Chondrocyte (in vitro differentiated cells): ENCODE measurements around the gene HSPB9. TPM values are rescaled to one million over a fixed set of nuclear protein-coding genes. Genes with fewer than 3 reads are reported as not detected.
"Not testable (repeated sequence)": the region's sequence is repeated elsewhere in the genome, so short reads cannot be mapped to it uniquely, and the experiment has no call there.

Source experiments
- DNase-seq: peaks from one replicate; pipeline ENCODE4 v3.0.0; 2021; ENCODE audit warnings: mixed read lengths, low spot score
- H3K27ac Mint-ChIP-seq: one replicate; pipeline ENCODE4 v1.8.0; 2021; ENCODE audit warnings: mild to moderate bottlenecking, moderate library complexity, mixed read lengths; ENCODE audit not compliant: unreplicated experiment
- H3K27me3 Mint-ChIP-seq: 2 replicates; pipeline ENCODE4 v1.8.0; 2021; ENCODE audit warnings: low read depth, mixed read lengths
- H3K36me3 Mint-ChIP-seq: 2 replicates; pipeline ENCODE4 v1.8.0; 2021; ENCODE audit warnings: low read depth, mixed read lengths
- H3K4me1 Mint-ChIP-seq: 2 replicates; pipeline ENCODE4 v1.8.0; 2021; ENCODE audit warnings: low read depth, mild to moderate bottlenecking, mixed read lengths
- H3K4me3 Mint-ChIP-seq: one replicate; pipeline ENCODE4 v1.8.0; 2021; ENCODE audit warnings: mild to moderate bottlenecking, moderate library complexity, mixed read lengths; ENCODE audit not compliant: unreplicated experiment
- H3K9me3 Mint-ChIP-seq: 2 replicates; pipeline ENCODE4 v1.8.0; 2021; ENCODE audit warnings: low read depth, mixed read lengths
- total RNA-seq: library from RNA; stranded (reverse); gene quantifications from 3 replicates; pipeline ENCODE4 v1.2.1, GENCODE V29; 2021
- TF ChIP-seq, protein P1 (sequence below): fragments of 200-600 bp; sonication (generic); IDR thresholded peaks from 2 replicates; pipeline ENCODE4 v1.5.0; 2021; ENCODE audit warnings: antibody characterized with exemption, mild to moderate bottlenecking, moderate library complexity

The HSPB9 gene
- total RNA-seq, 1 donor from 2014 or later: not detected

DNA sequence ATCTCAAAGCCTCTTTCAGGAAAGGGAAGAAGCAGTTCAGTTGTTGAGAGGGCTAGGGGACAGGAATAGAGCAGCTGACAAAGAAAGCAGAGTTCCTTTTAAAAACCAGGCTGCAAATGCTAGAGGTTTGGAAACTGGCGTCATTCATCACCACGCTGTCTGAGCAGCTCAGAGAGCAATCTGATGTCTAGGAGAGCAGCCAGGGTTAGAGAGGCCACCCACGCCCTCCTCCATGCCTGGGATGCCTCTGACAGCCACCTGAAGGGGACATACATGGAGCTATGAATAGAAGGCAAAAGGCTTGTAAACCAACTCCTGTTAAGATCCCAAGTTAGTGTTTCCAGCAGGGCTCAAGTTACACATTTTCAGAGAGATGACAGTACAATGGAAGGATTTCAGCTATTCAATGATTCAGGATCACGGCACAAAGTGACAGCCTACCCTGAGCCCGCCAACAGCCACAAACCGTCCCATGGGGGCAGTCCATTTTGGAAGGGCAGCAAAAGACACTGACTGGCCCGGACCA is 19.8 kb downstream of the HSPB9 start:
- TF ChIP-seq, protein P1, sequence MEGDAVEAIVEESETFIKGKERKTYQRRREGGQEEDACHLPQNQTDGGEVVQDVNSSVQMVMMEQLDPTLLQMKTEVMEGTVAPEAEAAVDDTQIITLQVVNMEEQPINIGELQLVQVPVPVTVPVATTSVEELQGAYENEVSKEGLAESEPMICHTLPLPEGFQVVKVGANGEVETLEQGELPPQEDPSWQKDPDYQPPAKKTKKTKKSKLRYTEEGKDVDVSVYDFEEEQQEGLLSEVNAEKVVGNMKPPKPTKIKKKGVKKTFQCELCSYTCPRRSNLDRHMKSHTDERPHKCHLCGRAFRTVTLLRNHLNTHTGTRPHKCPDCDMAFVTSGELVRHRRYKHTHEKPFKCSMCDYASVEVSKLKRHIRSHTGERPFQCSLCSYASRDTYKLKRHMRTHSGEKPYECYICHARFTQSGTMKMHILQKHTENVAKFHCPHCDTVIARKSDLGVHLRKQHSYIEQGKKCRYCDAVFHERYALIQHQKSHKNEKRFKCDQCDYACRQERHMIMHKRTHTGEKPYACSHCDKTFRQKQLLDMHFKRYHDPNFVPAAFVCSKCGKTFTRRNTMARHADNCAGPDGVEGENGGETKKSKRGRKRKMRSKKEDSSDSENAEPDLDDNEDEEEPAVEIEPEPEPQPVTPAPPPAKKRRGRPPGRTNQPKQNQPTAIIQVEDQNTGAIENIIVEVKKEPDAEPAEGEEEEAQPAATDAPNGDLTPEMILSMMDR: no peak
- DNase-seq: no peak
- H3K4me3 Mint-ChIP-seq: no peak overlapping the region
- H3K36me3 Mint-ChIP-seq: peaks cover 1% of the 10 kb centered on the region
- H3K27me3 Mint-ChIP-seq: no peaks in the 10 kb centered on the region
- H3K27ac Mint-ChIP-seq: peak overlapping the region; percentile 97
- H3K9me3 Mint-ChIP-seq: no peaks in the 10 kb centered on the region
- peaks cover 38% of the 10 kb centered on the region for H3K4me1 Mint-ChIP-seq

GRCh38 chr17:42143138-42143537 is 20.5 kb downstream of the HSPB9 start:
- peaks cover 35% of the 10 kb centered on the region for H3K4me1 Mint-ChIP-seq
- not testable (repeated sequence) for DNase-seq, H3K9me3 Mint-ChIP-seq, H3K36me3 Mint-ChIP-seq, H3K4me3 Mint-ChIP-seq, H3K27me3 Mint-ChIP-seq
- H3K27ac Mint-ChIP-seq: peak overlapping the region; percentile 97

- Mint-ChIP-seq H3K36me3 (peaks cover 1% of the 10 kb centered on the region), H3K9me3 (no peaks in the 10 kb centered on the region), H3K4me3 (no peak overlapping the region), H3K27me3 (no peaks in the 10 kb centered on the region), H3K27ac (peak overlapping the region; percentile 39), H3K4me1 (peaks cover 22% of the 10 kb centered on the region)
- TF ChIP-seq, protein P1: no peak
- DNase-seq: no peak
These were observed 24.5 kb downstream of the HSPB9 start for GRCh38 chr17:42146911-42147607.

DNA sequence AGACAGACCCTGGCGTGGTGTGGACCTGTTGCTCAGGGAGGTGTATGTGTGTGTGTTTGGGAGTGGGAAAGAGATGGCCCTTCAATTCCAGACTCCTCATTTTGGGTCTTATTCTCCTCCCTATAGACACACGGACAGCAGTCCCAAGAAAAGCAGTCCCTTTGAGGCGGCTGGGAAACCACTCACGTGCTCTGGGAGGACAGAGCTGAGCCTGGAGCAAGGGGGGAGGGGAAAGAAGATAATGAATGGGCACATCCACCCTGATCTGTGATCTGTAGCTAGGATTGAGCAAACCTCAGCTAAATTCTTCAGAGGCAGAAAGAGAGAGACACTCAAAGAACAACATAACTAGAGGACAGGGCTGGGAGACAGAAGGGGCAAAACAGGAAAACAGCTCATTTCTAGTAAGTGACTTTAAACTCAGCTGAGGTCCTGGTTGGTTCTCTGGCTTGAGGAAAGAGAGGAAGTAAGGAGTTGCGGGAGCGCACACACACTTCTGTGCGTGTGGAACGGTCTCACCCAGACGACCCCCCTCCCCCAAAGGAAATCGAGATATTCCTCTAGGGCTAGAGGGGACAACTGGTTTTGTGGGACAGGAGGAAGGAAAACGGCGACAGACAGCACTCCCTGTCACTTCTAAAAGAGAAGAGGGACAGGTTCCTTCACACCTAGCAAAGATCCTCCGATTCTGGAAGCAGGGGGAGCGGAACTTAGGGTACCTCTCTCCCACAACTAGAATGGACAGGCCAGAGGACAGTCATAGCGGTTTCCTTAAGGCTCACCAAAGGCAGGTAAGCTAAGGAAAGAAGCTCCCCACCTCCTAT is 31.5 kb downstream of the HSPB9 start:
- no peak for DNase-seq
- Mint-ChIP-seq H3K9me3 (no peaks in the 10 kb centered on the region), H3K27me3 (no peaks in the 10 kb centered on the region), H3K27ac (peak overlapping the region; percentile 89), H3K4me3 (peak overlapping the region; percentile 80), H3K4me1 (peaks cover 42% of the 10 kb centered on the region), H3K36me3 (no peaks in the 10 kb centered on the region)
- TF ChIP-seq, protein P1: no peak

DNA sequence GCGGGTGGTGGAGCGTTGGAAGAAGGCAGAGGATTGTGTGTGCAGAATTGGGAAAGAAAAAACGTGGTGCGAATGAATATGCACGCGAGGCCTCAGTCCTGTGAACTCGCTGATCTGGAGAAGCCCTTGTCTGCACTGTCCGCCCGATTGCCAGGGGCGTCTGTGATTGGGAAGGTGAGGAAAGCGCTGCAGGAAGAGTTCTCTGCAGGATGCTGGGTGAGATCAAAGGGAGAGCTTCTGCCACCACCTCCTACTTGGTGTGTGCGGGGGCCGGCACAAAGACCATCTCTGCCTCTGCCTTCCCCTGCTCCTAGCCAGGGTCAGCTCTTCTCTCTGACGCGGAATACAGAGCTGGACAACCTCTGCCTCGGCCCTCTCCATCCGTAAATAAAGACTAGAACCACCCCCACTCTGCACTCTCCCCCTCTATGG is 33.0 kb downstream of the HSPB9 start:
- DNase-seq: no peak
- H3K36me3 Mint-ChIP-seq: no peaks in the 10 kb centered on the region
- H3K4me3 Mint-ChIP-seq: peak overlapping the region; percentile 80
- H3K27ac Mint-ChIP-seq: peak overlapping the region; percentile 89
- TF ChIP-seq, protein P1: no peak
- H3K9me3 Mint-ChIP-seq: no peaks in the 10 kb centered on the region
- H3K27me3 Mint-ChIP-seq: no peaks in the 10 kb centered on the region
- peaks cover 42% of the 10 kb centered on the region for H3K4me1 Mint-ChIP-seq
